Neural progenitor cell (in vitro differentiated cells): ENCODE results near the gene LMBR1.

Experiments
- CTCF ChIP-seq: fragments of 200-600 bp; sonication (generic); IDR thresholded peaks from 2 replicates; pipeline ENCODE4 v1.5.1; 2017; ENCODE audit warnings: antibody characterized with exemption, mild to moderate bottlenecking
- EZH2 ChIP-seq: fragments of 200-600 bp; sonication (generic); IDR thresholded peaks from 2 replicates; pipeline ENCODE4 v1.6.1; 2017; ENCODE audit warnings: antibody characterized with exemption, mild to moderate bottlenecking, moderate library complexity

GRCh38 chr7:156629873-156630272 is 263.1 kb downstream of the LMBR1 start:
- TF ChIP-seq CTCF, result no peak
- TF ChIP-seq EZH2, result no peak
